Breast epithelium (tissue), 4 donors: ENCODE data around the gene TFAP2E. TPM values are rescaled to one million over a fixed set of nuclear protein-coding genes. Genes with fewer than 3 reads are reported as not detected.

Source experiments
- DNase-seq, 2 donors: peaks; one replicate each; pipeline ENCODE4 v3.0.0-alpha.2; 2019; ENCODE audit warnings: low spot score in 2 of 2
- H3K27ac ChIP-seq, 2 donors: fragments of 200-600 bp; sonication (generic) in 1 of 2; one replicate each; pipeline ENCODE4 v1.5.1; 2016 to 2019; ENCODE audit warnings: mild to moderate bottlenecking in 1 of 2
- H3K27me3 ChIP-seq, 2 donors: fragments of 200-600 bp; sonication (generic) in 1 of 2; one replicate each; pipeline versions ENCODE4 v1.5.1 to v1.6.0; 2017 to 2019; ENCODE audit warnings: control low read depth in 1 of 2, mild to moderate bottlenecking in 1 of 2
- H3K36me3 ChIP-seq: fragments of 200-600 bp; one replicate; pipeline ENCODE4 v1.5.1; 2019
- H3K4me1 ChIP-seq, 2 donors: fragments of 200-600 bp; sonication (generic); one replicate each; pipeline ENCODE4 v1.5.1; 2016 to 2019; ENCODE audit warnings: control low read depth in 1 of 2
- H3K4me3 ChIP-seq, 3 donors: fragments of 200-600 bp; sonication (generic); 1 replicate in 2 of 3; 2 replicates in 1 of 3; pipeline ENCODE4 v1.5.1; 2016 to 2019; ENCODE audit warnings: mild to moderate bottlenecking in 3 of 3, moderate library complexity in 2 of 3
- H3K9me3 ChIP-seq, 2 donors: fragments of 200-600 bp; sonication (generic) in 1 of 2; one replicate each; pipeline ENCODE4 v1.5.1; 2016 to 2019; ENCODE audit warnings: control low read depth in 1 of 2
- POLR2A ChIP-seq: fragments of 450-650 bp; IDR thresholded peaks from one replicate; pipeline ENCODE4 v1.6.1; 2016; ENCODE audit warnings: antibody characterized with exemption, mild to moderate bottlenecking, moderate library complexity
- POLR2AphosphoS5 ChIP-seq, 3 donors: sonication (generic); formaldehyde crosslinking; IDR thresholded peaks; one replicate each; pipeline ENCODE4 v1.6.1; 2017; ENCODE audit warnings: antibody characterized with exemption in 3 of 3
- intact Hi-C: fragments of 100-400 bp; cut with DNase I; formaldehyde crosslinking; loops from one replicate; pipeline ENCODE4 v1.15.1; 2023; ENCODE audit warnings: low total_unique reads
- total RNA-seq, 3 donors: library from RNA; depleted of rRNA; stranded (reverse); fragments of >200 nt; gene quantifications; one replicate each; pipeline ENCODE4 v1.1.0, GENCODE V29; 2016
- TF ChIP-seq, protein P1 (sequence below), 3 donors: fragments of 450-650 bp; IDR thresholded peaks; one replicate each; pipeline ENCODE4 v1.5.1; 2016 to 2017; ENCODE audit warnings: antibody characterized with exemption in 3 of 3, mild to moderate bottlenecking in 3 of 3, moderate library complexity in 3 of 3

Gene TFAP2E
- total RNA-seq, 3 donors from 2014 or later = 0.44 to 2.6 (median 0.64) TPM

GRCh38 chr1:35560256-35561225 is 12.6 kb upstream of the TFAP2E start:
- H3K9me3 ChIP-seq = no peaks in the 10 kb centered on the region
- intact Hi-C loops = loop anchor here (10.0 kb wide), 1 partner anchor 116 kb away; no protein-coding TSS in a partner anchor
- peaks cover 0 to 18% of the 10 kb centered on the region in 2 donors for H3K4me1 ChIP-seq
- TF ChIP-seq, protein P1, sequence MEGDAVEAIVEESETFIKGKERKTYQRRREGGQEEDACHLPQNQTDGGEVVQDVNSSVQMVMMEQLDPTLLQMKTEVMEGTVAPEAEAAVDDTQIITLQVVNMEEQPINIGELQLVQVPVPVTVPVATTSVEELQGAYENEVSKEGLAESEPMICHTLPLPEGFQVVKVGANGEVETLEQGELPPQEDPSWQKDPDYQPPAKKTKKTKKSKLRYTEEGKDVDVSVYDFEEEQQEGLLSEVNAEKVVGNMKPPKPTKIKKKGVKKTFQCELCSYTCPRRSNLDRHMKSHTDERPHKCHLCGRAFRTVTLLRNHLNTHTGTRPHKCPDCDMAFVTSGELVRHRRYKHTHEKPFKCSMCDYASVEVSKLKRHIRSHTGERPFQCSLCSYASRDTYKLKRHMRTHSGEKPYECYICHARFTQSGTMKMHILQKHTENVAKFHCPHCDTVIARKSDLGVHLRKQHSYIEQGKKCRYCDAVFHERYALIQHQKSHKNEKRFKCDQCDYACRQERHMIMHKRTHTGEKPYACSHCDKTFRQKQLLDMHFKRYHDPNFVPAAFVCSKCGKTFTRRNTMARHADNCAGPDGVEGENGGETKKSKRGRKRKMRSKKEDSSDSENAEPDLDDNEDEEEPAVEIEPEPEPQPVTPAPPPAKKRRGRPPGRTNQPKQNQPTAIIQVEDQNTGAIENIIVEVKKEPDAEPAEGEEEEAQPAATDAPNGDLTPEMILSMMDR (IDR thresholded peaks at IDR 0.05) = peak in 1 of 3 donors; percentile 10
- TF ChIP-seq POLR2AphosphoS5 (IDR thresholded peaks at IDR 0.05) (no peak), POLR2A (no peak)
- no peaks in the 10 kb centered on the region for H3K27me3 ChIP-seq
- peak; percentile 75 to 85 for DNase-seq
- H3K4me3 ChIP-seq = peak overlapping the region in 2 of 3 donors; percentile 25 to 48
- no peaks in the 10 kb centered on the region for H3K36me3 ChIP-seq
- H3K27ac ChIP-seq = peak overlapping the region; percentile 29 to 41

DNA sequence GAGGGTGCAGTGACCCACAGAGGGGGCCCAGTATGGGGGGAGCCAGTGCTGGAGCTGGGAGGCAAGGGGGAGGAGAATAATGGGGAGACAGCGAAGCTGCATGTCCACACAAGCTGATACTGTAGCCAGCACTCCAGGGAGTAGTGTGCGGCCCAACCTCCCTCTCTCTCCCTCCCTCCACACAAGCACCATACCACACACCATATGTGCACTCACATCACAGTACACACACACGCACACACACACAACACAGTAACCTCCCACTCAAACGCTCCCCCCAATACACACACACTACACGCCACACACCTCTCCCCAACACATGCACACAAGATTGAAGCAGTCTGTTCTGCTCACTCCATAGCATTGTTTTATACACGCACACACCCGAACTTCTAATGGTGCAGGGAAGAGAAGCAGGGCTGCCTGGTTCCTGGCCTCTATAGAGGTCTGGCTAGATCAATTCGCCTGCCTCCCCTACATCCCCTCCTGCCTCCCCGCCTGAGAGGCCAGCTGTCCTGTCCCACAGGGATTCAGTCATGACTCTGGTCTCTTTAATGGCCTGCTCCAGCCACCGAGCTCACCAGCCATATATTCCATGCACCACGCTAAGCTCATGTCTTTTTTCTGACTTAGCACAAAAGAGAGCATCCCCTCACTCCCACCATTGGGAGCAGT is 11.7 kb upstream of the TFAP2E start:
- intact Hi-C loops = loop anchor here (10.0 kb wide), 1 partner anchor 117 kb away; no protein-coding TSS in a partner anchor
- Histone ChIP-seq H3K27me3 (no peaks in the 10 kb centered on the region), H3K4me3 (peak overlapping the region in 2 of 3 donors; percentile 25 to 48), H3K36me3 (no peaks in the 10 kb centered on the region), H3K4me1 (peaks cover 0 to 9% of the 10 kb centered on the region in 2 donors), H3K9me3 (no peaks in the 10 kb centered on the region), H3K27ac (peak overlapping the region; percentile 29 to 41)
- DNase-seq = no peak
- TF ChIP-seq POLR2A = no peak

DNA sequence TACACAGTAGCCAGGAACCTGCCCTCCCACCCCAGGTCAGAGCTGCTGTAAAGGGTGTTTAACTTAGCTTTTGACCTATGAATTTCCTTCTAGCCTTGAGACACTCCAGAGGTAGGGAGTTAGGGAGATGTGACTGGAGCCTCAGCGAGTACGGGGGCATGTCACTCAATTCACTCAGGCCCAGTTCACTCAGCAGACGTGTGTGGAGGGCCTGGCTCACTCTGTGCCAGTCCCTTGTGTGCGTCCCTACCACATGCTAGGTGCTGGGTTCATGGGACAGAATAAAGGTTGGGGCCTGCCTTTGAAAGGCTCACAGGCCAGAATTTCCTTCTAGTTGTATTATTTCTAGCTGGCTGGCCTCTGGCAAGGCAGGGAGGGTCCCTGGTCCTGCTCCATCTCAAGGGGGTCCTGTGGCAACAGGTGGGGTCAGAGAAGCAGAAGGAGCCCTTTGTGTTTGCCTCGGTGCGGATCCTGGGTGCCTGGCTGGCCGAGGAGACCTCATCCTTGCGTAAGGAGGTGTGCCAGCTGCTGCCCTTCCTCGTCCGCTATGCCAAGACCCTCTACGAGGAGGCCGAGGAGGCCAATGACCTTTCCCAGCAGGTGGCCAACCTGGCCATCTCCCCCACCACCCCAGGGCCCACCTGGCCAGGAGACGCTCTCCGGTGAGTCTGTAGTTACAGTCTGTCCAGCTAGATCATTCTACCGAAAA is 11.0 kb upstream of the TFAP2E start:
- intact Hi-C loops = loop anchor here (10.0 kb wide), 1 partner anchor 117 kb away; no protein-coding TSS in a partner anchor
- TF ChIP-seq POLR2AphosphoS5 (IDR thresholded peaks at IDR 0.05) (no peak), POLR2A (no peak)
- TF ChIP-seq, protein P1 (IDR thresholded peaks at IDR 0.05) = no peak
- H3K27ac ChIP-seq = no peak overlapping the region

DNA sequence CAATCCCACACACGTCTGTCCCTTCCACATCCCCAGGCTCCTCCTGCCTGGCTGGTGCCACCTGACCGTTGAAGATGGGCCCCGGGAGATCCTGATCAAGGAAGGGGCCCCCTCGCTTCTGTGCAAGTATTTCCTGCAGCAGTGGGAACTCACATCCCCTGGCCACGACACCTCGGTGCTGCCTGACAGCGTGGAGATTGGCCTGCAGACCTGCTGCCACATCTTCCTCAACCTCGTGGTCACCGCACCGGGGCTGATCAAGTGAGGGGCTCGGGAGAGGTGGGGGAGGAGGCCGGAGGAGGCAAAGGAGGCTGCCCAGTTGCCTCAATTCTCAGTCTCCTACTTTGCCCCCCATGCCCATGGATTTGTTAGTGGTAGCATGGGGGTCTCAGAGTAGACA is 9.9 kb upstream of the TFAP2E start:
- intact Hi-C loops = loop anchor here (10.0 kb wide), 1 partner anchor 118 kb away; no protein-coding TSS in a partner anchor
- no peaks in the 10 kb centered on the region for H3K36me3 ChIP-seq

More for the DNA sequence above, 11.0 kb upstream of the TFAP2E start:
- no peaks in the 10 kb centered on the region for H3K36me3 ChIP-seq
- H3K9me3 ChIP-seq = no peaks in the 10 kb centered on the region
- peaks cover 0 to 8% of the 10 kb centered on the region in 2 donors for H3K4me1 ChIP-seq
- no peak overlapping the region for H3K4me3 ChIP-seq
- DNase-seq = no peak
- H3K27me3 ChIP-seq = no peaks in the 10 kb centered on the region

More for the DNA sequence above, 9.9 kb upstream of the TFAP2E start:
- Histone ChIP-seq H3K27ac (no peak overlapping the region), H3K9me3 (no peaks in the 10 kb centered on the region), H3K4me3 (no peak overlapping the region), H3K27me3 (no peaks in the 10 kb centered on the region), H3K4me1 (peaks cover 0 to 6% of the 10 kb centered on the region in 2 donors)
- no peak for DNase-seq
- TF ChIP-seq, protein P1 (IDR thresholded peaks at IDR 0.05) = no peak
- TF ChIP-seq POLR2A = no peak
- no peak for TF ChIP-seq POLR2AphosphoS5 (IDR thresholded peaks at IDR 0.05)
